GM23248 (cell line): ENCODE data around the gene ZNF75A.

Source experiments
- EZH2 ChIP-seq: fragments of 200-600 bp; sonication (generic); IDR thresholded peaks from 2 replicates; pipeline ENCODE4 v1.6.1; 2018; ENCODE audit warnings: antibody characterized with exemption, mild to moderate bottlenecking; ENCODE audit not compliant: insufficient read depth, poor library complexity, severe bottlenecking
- EZH2phosphoT487 ChIP-seq: fragments of 200-600 bp; sonication (generic); IDR thresholded peaks from 2 replicates; pipeline ENCODE4 v1.6.1; 2018; ENCODE audit warnings: antibody characterized with exemption, moderate library complexity, mild to moderate bottlenecking, low read depth; ENCODE audit not compliant: insufficient read depth

- no peak for TF ChIP-seq EZH2
- no peak for TF ChIP-seq EZH2phosphoT487
Observed at GRCh38 chr16:3328104-3328503, 22.8 kb downstream of the ZNF75A start.
